ENCODE results near the gene CEP250. TPM values are rescaled to one million over a fixed set of nuclear protein-coding genes. Genes with fewer than 3 reads are reported as not detected.

Gene CEP250, protein sequence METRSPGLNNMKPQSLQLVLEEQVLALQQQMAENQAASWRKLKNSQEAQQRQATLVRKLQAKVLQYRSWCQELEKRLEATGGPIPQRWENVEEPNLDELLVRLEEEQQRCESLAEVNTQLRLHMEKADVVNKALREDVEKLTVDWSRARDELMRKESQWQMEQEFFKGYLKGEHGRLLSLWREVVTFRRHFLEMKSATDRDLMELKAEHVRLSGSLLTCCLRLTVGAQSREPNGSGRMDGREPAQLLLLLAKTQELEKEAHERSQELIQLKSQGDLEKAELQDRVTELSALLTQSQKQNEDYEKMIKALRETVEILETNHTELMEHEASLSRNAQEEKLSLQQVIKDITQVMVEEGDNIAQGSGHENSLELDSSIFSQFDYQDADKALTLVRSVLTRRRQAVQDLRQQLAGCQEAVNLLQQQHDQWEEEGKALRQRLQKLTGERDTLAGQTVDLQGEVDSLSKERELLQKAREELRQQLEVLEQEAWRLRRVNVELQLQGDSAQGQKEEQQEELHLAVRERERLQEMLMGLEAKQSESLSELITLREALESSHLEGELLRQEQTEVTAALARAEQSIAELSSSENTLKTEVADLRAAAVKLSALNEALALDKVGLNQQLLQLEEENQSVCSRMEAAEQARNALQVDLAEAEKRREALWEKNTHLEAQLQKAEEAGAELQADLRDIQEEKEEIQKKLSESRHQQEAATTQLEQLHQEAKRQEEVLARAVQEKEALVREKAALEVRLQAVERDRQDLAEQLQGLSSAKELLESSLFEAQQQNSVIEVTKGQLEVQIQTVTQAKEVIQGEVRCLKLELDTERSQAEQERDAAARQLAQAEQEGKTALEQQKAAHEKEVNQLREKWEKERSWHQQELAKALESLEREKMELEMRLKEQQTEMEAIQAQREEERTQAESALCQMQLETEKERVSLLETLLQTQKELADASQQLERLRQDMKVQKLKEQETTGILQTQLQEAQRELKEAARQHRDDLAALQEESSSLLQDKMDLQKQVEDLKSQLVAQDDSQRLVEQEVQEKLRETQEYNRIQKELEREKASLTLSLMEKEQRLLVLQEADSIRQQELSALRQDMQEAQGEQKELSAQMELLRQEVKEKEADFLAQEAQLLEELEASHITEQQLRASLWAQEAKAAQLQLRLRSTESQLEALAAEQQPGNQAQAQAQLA (N-terminal part only)
- 10 to 100 TPM; 11.7 to 31.7 (median 28.5) TPM for total RNA-seq

DNA sequence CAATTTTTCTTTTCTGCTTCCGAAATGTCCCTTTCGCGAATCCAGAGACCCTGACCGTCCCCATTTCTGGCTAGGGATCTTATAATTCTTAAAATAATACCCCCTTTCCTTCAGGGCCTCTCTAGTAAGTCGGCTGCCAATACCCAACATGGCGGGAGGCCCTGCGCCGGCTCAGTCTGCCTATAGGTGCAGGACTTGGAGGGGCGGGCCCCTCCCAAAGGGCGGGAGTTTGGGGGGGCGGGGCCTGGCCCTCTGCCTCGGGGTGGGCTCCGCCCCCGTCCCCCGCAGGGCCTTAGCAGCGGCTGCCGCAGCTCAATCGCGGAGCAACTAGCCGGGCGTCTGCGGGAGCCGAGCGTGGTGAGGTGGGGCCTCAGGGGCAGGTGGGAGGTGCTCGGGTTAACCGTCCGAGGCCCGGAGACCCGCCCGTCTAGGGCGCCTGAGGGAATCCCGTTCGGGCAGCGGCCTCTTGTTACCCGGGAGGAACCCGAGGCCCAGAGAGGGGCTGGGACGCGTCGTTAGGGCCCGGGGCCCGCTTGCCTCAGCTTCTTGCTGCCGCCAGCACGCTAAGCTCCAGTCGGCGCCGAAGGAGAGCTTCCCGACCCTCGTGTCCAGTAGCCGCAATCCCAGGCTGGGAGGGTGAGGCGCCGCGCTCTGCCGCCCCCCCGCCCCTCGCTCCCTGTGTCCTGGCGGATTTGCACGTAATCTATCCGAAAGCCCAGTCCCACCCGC lies at the start of gene CEP250:
CEP250 (plus strand) TSS at position 718 of the 729 bp plus-strand sequence. CDS start 6,770 bp downstream, outside the sequence.
- WGBS, 10 experiments, result 0% methylated on average over 1 to 3 of the region's 59 CpGs; no CpG with 5 or more reads in 8 of the 10 experiments
- peak within 1 kb of the TSS; percentile 98 to 100 for H3K27ac ChIP-seq
- peaks cover 12% of the 10 kb centered on the region in 2 donors for H3K4me1 ChIP-seq (replicated peaks in 1 of 2)
- ATAC-seq (replicated peaks in 6 of 8), result peak; percentile 84 to 96 (median 93)
- peak within 1 kb of the TSS; percentile 52 to 74 (median 63) for H3K4me3 ChIP-seq
- in situ Hi-C loops (cut with MboI; ENCODE audit: low pct_unique_long_range_greater_than_20kb in 2 of 9, low sequenced_read_pairs in 9 of 9, unreplicated experiment in 9 of 9), result loop anchor here in 1 of 9 experiments (10.0 kb wide), 1 partner anchor 150 kb away; no protein-coding TSS in a partner anchor

DNA sequence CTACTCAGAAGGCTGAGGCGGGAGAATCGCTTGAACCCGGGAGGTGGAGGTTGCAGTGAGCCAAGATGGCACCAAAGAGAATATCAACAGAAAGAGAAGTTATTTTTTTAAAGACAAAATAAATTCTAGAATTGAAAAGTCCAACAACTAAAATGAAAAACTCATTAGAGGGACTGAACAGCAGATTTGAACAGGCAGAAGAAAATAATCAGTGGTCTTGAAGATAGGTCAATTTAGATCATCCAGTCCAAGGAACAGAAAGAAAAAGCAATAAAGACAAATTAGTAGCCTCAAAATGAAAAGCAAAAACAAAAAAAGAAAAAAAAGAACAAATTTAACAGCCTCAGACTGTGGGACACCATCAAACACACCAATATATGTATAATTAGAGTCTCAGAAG lies 49.6 kb upstream of the CEP250 start:
- in situ Hi-C loops (cut with MboI; ENCODE audit: low pct_unique_long_range_greater_than_20kb in 2 of 9, low sequenced_read_pairs in 9 of 9, unreplicated experiment in 9 of 9), result no loop called here
- WGBS, 10 experiments, result 80 to 100% (median 100%) methylated on average over 1 to 3 of the region's 3 CpGs; no CpG with 5 or more reads in 1 of the 10 experiments
- H3K27ac ChIP-seq, result no peak overlapping the region
- ATAC-seq (replicated peaks in 6 of 8), result no peak
- no peak overlapping the region for H3K4me3 ChIP-seq
- peaks cover 0 to 2% of the 10 kb centered on the region in 2 donors for H3K4me1 ChIP-seq (replicated peaks in 1 of 2)

- H3K27ac ChIP-seq, result no peak overlapping the region
- ATAC-seq (replicated peaks in 6 of 8), result no peak
- WGBS, 10 experiments, result 80 to 100% (median 100%) methylated on average over 1 to 2 of the region's 3 CpGs; no CpG with 5 or more reads in 2 of the 10 experiments
- peaks cover 2 to 9% of the 10 kb centered on the region in 2 donors for H3K4me1 ChIP-seq (replicated peaks in 1 of 2)
- in situ Hi-C loops (cut with MboI; ENCODE audit: low pct_unique_long_range_greater_than_20kb in 2 of 9, low sequenced_read_pairs in 9 of 9, unreplicated experiment in 9 of 9), result no loop called here
- H3K4me3 ChIP-seq, result no peak overlapping the region
These were observed 47.1 kb upstream of the CEP250 start for GRCh38 chr20:35408270-35408669.

DNA sequence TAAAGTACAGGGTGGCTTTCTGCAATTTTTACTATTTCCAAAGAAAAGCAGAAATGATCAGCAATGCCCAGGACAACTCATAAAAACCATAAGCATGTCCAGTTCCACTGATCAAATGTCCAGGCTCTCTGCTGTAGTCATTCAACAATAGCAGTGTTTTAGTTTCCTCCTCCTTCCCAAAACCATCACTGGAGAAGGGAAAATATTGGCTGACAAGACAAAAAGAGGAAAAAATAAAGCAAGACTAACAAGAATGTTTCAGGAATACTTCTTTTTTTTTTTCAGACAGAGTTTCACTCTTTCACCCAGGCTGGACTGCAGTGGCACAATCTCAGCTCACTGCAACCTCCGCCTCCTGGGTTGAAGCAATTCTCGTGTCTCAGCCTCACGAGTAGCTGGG lies 45.9 kb upstream of the CEP250 start:
- ATAC-seq (replicated peaks in 6 of 8), result no peak
- 59 to 100% (median 93%) methylated on average over 1 to 3 of the region's 3 CpGs; no CpG with 5 or more reads in 6 of the 10 experiments for WGBS, 10 experiments
- Histone ChIP-seq H3K27ac (no peak overlapping the region), H3K4me3 (no peak overlapping the region), H3K4me1 (replicated peaks in 1 of 2) (peaks cover 2 to 9% of the 10 kb centered on the region in 2 donors)
- in situ Hi-C loops (cut with MboI; ENCODE audit: low pct_unique_long_range_greater_than_20kb in 2 of 9, low sequenced_read_pairs in 9 of 9, unreplicated experiment in 9 of 9), result no loop called here

- in situ Hi-C loops (cut with MboI; ENCODE audit: low pct_unique_long_range_greater_than_20kb in 2 of 9, low sequenced_read_pairs in 9 of 9, unreplicated experiment in 9 of 9), result no loop called here
- WGBS, 10 experiments, result 40 to 83% (median 76%) methylated on average over 1 to 6 of the region's 6 CpGs
- H3K4me3 ChIP-seq, result peak overlapping the region in 4 of 5 donors; percentile 62 to 94 (median 81)
- peaks cover 2 to 9% of the 10 kb centered on the region in 2 donors for H3K4me1 ChIP-seq (replicated peaks in 1 of 2)
- H3K27ac ChIP-seq, result no peak overlapping the region
- ATAC-seq (replicated peaks in 6 of 8), result no peak
These were observed 44.8 kb upstream of the CEP250 start for GRCh38 chr20:35410613-35411012.

DNA sequence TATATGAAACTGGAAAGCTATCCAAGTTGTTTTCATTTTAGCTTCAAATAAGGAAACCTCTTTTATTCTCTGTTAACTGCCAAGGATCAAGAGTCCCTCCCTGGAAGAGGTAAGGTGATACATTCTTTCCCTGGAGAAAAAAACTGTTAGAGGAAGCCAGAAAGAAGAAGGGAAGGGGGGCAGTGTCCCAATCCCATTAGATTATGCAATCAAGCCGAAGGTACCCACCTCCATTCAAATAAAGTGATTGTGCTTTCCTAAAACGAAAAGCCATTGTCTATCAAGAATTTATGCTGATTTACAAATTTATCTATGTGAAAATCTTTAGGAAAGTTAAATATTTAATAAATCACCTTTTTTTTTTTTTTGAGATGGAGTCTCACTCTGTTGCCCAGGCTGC lies 34.1 kb upstream of the CEP250 start:
- ATAC-seq (replicated peaks in 6 of 8), result no peak
- H3K27ac ChIP-seq, result no peak overlapping the region
- H3K4me3 ChIP-seq, result no peak overlapping the region
- in situ Hi-C loops (cut with MboI; ENCODE audit: low pct_unique_long_range_greater_than_20kb in 2 of 9, low sequenced_read_pairs in 9 of 9, unreplicated experiment in 9 of 9), result no loop called here
- WGBS, 10 experiments, result 17 to 79% (median 53%) methylated on average over 1 to 2 of the region's 2 CpGs; no CpG with 5 or more reads in 4 of the 10 experiments
- H3K4me1 ChIP-seq (replicated peaks in 1 of 2), result no peaks in the 10 kb centered on the region

- Histone ChIP-seq H3K4me3 (no peak overlapping the region), H3K27ac (no peak overlapping the region), H3K4me1 (replicated peaks in 1 of 2) (peaks cover 0 to 2% of the 10 kb centered on the region in 2 donors)
- ATAC-seq (replicated peaks in 6 of 8), result peak in 2 of 8 experiments; percentile 25 to 82
- 50 to 89% (median 74%) methylated on average over 2 to 3 of the region's 6 CpGs; no CpG with 5 or more reads in 6 of the 10 experiments for WGBS, 10 experiments
- in situ Hi-C loops (cut with MboI; ENCODE audit: low pct_unique_long_range_greater_than_20kb in 2 of 9, low sequenced_read_pairs in 9 of 9, unreplicated experiment in 9 of 9), result loop anchor here in 3 of 9 experiments (25.0 kb wide), 1 partner anchor 120 kb away; no protein-coding TSS in a partner anchor
These were observed 23.6 kb upstream of the CEP250 start for GRCh38 chr20:35431621-35432429.

GRCh38 chr20:35432430-35432735 lies 23.0 kb upstream of the CEP250 start:
- no peak for ATAC-seq (replicated peaks in 6 of 8)
- 0 to 100% (median 82%) methylated on average over 1 of the region's 1 CpG; no CpG with 5 or more reads in 4 of the 10 experiments for WGBS, 10 experiments
- Histone ChIP-seq H3K4me3 (no peak overlapping the region), H3K27ac (no peak overlapping the region), H3K4me1 (replicated peaks in 1 of 2) (peaks cover 0 to 2% of the 10 kb centered on the region in 2 donors)
- in situ Hi-C loops (cut with MboI; ENCODE audit: low pct_unique_long_range_greater_than_20kb in 2 of 9, low sequenced_read_pairs in 9 of 9, unreplicated experiment in 9 of 9), result loop anchor here in 3 of 9 experiments (25.0 kb wide), 1 partner anchor 120 kb away; no protein-coding TSS in a partner anchor

DNA sequence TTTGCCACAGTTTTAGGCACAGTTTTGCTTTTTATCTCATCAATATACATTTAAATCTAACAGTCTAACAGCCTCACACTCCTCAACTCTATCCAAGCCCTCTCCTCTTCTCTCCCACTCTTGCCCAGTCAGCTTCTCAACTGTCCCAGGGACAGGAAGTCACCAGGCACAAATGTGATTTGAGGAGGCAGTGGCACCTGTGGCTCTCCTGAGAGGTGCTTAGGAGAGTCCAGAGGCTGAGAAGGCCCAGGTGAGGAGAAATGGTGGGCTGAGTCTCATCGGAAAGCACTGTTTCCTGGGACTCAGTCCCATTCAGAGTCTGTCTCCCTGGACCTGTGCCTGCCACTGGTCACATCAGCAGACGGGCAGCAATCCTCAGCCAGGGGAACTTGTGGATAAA lies 22.1 kb upstream of the CEP250 start:
- Histone ChIP-seq H3K4me1 (replicated peaks in 1 of 2) (peaks cover 8% of the 10 kb centered on the region in 2 donors), H3K27ac (no peak overlapping the region), H3K4me3 (no peak overlapping the region)
- in situ Hi-C loops (cut with MboI; ENCODE audit: low pct_unique_long_range_greater_than_20kb in 2 of 9, low sequenced_read_pairs in 9 of 9, unreplicated experiment in 9 of 9), result loop anchor here in 3 of 9 experiments (25.0 kb wide), 1 partner anchor 121 kb away; no protein-coding TSS in a partner anchor
- no peak for ATAC-seq (replicated peaks in 6 of 8)
- WGBS, 10 experiments, result 100% methylated on average over 1 of the region's 2 CpGs; no CpG with 5 or more reads in 9 of the 10 experiments

DNA sequence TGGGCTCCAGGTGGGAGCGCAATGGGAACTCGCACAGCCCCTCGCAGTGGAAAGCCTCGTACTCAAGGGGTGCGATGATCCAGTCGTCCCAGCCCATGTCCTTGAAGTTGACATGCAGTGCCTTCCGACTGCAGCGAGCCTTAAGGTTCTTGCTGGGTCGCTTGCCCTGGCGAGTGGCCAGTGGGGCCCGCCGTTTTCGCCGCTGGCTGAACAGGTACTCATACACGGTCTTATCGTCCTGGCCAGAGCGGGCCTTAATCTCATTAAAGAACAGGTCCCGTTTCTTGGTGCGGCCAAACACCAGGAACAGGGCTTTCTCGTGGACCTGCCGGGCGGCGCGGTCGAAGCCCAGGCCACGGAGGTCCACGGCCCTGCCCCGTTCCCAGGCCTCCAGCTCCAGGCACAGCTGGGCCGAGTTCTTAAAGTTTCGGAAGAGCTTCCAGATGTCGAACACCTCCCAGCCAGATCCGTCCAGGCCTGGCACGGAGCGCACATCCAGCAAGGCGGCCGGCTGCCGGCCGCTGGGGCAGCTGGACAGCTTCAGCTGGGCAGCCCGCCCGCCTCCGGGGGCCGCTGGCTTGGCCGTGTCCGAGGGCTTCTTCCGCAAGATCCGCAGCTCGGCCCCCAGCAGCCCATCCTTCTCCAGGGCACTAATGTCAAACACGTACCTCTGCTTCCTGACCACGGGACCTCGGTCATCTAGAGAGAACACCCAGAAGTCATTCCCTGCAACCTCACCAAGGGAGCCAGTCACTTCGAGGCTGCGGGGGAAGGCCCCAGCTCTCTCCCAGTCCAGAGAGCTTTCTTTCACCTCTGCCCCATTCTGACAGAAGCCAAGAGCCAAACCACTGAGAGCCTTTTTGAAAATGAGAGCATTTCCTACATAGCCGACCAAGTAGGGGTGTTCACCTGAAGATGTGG lies 21.1 kb upstream of the CEP250 start:
- 33 to 100% (median 84%) methylated on average over 2 to 11 of the region's 53 CpGs; no CpG with 5 or more reads in 4 of the 10 experiments for WGBS, 10 experiments
- H3K27ac ChIP-seq, result no peak overlapping the region
- ATAC-seq (replicated peaks in 6 of 8), result no peak
- no peak overlapping the region for H3K4me3 ChIP-seq
- H3K4me1 ChIP-seq (replicated peaks in 1 of 2), result peaks cover 14 to 17% of the 10 kb centered on the region in 2 donors
- in situ Hi-C loops (cut with MboI; ENCODE audit: low pct_unique_long_range_greater_than_20kb in 2 of 9, low sequenced_read_pairs in 9 of 9, unreplicated experiment in 9 of 9), result loop anchor here in 3 of 9 experiments (25.0 kb wide), 1 partner anchor 122 kb away; no protein-coding TSS in a partner anchor
